HG03064 (cell line): Measurements from ENCODE around the gene HNRNPK.
A peak's percentile ranks its signal among the peaks of the same experiment; 100 is the strongest.

ENCODE experiments used
- ATAC-seq: cut with Tn5 transposase; IDR thresholded peaks from one replicate; pipeline ENCODE4 v1.9.1; 2021; ENCODE audit warnings: low read depth; ENCODE audit not compliant: unreplicated experiment

The HNRNPK gene

GRCh38 chr9:83979812-83980394 lies at the start of gene HNRNPK:
Gene HNRNPK (minus strand): TSS chr9:83980215. CDS start chr9:83978252, 1,963 bp downstream.
- ATAC-seq = peak; percentile 72

GRCh38 chr9:84027201-84027600 lies 47.2 kb upstream of the HNRNPK start:
- ATAC-seq = no peak

DNA sequence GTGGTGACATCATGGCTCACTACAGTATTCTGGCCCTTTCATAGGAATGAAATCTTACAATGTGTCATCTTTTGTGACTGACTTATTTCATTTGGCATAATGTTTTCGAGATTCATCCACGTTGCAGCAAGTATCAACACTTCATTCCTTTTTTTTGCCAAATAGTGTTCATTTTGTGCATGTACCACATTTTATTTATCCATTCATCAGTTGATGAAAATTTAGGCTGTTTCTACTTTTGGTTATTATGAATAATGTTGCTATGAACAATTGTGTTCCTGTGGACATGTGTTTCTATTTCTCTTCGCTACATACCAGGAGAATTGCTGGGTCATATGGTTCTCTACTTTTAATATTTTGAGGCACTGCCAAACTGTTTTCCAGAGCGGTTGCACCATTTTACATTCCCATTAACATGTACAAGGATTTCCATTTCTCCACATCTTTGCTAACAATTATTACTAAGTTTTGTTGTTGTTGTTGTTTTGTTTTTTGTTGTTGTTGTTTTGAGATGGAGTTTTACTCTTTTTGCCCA lies 44.1 kb upstream of the HNRNPK start:
- no peak for ATAC-seq

- ATAC-seq = no peak
These were observed 27.6 kb upstream of the HNRNPK start for GRCh38 chr9:84007662-84008061.

- ATAC-seq = no peak
These were observed 23.2 kb upstream of the HNRNPK start for GRCh38 chr9:84003246-84003645.

- no peak for ATAC-seq
These were observed 22.3 kb upstream of the HNRNPK start for GRCh38 chr9:84002344-84002743.

- ATAC-seq = no peak
These were observed 21.6 kb upstream of the HNRNPK start for GRCh38 chr9:84001621-84002020.

DNA sequence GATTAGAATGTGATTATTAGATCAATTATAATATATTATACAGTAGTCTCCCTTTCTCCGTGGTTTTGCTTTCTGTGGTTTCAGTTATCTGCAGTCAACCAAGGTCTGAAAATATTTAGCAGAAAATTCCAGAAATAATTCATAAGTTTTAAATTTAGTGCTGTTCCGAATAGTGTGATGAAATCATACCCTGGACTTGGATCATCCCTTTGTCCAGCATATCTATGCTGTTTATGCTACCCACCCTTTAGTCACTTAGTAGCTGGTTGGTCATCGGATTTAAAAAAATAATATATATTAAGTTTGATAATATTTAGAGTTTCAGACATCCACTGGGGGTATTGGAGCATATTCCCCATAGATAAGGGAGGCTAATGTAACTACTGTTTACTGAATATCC lies 20.2 kb upstream of the HNRNPK start:
- no peak for ATAC-seq

DNA sequence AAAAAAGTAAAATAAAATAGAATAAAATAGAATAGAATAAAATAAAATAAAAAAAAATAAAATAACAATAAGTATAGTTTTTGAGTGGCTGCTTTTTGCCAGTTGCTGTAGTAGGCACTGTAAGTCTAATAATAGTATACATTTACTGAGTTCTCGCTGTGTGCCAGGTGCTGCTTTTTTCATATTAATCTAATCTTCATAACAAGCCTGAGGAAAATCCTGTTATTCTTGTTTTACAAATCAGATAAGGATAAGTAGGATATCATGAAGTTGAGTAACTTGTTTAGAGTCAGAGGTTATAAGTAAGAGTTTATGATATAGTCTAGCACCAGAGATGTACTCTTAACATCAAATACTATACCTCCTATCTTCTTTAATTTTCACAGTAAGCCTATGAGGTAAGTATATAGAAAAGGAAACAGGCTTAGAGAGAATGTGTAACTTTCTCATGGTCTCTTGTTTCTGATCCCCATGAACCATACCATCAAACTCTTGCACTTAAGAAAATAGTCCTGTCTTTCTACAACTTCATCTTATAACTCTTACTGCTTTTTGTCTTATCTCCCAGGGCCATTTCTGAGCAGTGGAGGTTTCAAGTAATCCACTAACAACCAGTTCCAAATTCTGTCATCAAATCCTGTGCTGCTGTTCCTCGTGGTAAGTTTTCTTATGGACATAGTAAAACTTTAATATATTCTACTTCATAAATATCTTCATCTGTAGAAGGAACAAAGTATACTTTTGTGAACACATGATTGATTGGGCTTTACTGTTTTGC lies 19.3 kb upstream of the HNRNPK start:
- ATAC-seq = no peak

- no peak for ATAC-seq
These were observed 16.1 kb upstream of the HNRNPK start for GRCh38 chr9:83996126-83996525.

DNA sequence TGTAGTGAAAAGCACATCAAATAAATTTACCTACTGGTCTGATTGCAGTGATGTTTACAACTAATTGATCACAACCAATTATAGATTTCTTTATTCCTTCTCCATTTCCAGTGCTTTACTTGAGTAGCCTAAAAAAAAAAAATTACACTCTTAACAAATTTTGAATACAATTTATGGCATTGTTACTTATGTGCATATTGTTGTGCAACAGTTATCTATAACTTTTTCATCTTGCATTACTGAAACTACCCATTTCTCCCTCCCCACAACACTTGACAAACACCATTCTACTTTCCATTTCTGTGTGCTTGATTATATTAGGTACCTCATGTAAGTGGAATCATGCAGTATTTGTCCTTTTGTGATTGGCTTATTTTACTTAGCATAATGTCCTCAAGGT lies 12.9 kb upstream of the HNRNPK start:
- ATAC-seq = no peak

DNA sequence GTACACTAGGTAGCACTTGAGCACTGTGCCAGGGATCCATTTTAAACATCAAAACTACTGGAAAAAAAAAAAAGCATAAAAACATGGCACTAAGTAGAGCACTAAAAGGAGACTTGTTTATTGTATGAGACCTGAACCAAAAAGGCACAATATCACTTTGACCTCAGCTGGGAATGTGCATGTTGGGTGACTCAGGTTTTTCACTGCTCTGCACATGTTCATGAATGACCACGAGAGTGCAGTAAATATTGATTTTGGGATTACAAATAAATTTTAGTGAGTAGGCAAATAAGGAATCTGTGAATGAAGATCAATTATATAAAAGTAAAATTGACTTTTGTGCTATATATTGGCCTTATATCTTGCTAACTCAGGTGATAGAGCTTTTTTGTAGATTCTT lies 12.4 kb upstream of the HNRNPK start:
- no peak for ATAC-seq

GRCh38 chr9:83991355-83991754 lies 11.3 kb upstream of the HNRNPK start:
- no peak for ATAC-seq

- no peak for ATAC-seq
These were observed 8.4 kb upstream of the HNRNPK start for GRCh38 chr9:83988411-83988810.

GRCh38 chr9:83987402-83987791 lies 7.4 kb upstream of the HNRNPK start:
- no peak for ATAC-seq

DNA sequence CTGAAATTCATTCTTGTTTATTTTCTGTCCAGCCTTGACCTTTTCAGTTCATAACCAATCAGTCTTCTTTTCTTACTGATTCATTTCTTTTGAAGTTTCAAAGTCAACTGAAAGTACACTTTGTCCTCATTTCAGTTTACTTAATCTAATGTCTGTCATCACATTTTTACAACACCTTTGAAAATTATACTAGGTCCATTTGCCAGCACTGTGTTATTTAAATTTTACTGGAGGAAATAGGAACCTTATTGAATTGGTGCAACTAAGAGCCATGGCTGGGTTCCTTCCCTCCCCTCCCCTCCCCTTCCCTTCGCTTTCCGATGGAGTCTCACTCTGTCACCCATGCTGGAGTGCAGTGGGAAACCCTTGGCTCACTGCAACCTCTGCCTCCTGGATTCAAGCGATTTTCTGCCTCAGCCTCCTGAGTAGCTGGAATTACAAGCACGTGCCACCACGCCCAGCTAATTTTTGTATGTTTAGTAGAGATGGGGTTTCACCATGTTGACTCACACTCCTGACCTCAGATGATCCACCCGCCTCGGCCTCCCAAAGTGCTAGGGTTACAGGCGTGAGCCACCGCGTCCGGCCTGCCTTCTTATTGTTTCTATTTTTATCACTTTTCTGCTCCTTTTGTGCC lies 6.9 kb upstream of the HNRNPK start:
- no peak for ATAC-seq

DNA sequence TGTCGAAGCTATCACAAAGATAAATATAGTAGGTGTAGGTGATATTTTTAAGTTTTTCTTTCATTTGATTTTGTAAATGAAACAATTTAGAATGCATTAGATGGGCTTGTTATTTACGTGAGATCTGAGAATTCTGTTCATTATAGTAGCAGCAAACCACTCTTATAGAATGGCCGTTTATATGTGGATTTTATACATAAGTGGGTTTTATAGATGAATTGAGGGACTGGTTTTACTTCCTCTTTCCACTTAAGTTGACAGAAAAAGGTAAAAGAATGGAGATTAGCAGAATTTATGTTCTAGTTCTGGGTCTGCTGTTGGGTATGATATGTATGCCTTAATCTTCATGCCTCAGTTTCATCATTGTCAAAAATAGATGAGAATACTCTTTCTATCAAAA lies 6.2 kb upstream of the HNRNPK start:
- no peak for ATAC-seq

- peak; percentile 24 for ATAC-seq
These were observed 1.3 kb upstream of the HNRNPK start for GRCh38 chr9:83981126-83981871.

DNA sequence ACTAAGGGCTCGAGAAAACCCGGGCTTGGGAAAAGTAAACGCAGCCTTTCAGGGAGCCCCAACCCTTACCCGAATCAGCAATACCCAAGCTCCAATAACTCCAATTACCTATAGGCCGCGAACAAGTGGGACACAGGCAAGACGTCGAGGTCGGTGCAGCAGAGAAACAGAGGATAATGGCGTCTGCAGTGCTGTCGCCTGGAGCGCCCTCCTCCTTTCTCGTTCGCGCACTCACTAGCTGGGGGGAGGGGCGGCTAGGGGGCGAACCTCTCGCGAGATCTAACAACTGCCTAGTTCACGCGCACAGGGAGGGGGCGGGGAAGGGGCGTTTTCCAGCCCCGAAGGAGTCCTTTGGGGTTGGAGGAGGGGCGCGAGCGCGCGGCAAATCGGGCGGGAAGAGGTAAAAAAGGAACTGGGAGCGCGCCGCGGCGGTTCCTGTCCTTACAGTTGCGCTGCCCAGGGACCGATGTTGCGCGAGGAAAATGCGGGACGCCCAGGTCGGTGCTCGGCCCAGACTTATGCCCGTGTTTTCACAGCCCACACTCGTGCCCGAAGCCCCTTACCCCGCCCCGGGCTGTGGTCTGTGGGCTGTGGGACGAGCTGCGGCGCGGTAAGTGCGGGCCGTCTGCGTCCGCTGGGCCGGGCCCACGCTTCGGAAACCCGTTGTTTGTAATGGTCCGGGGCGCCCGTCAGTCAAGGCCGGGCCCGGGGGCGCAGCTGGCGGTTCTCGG lies 545 bp upstream of the HNRNPK start, which contains the start of gene RMI1:
TSS of gene RMI1 (plus strand) at position 411 of the 731 bp plus-strand sequence. CDS start 20,182 bp downstream, outside the sequence.
- peak; percentile 61 for ATAC-seq
